ENCODE data around the gene KLHL40.

DNA sequence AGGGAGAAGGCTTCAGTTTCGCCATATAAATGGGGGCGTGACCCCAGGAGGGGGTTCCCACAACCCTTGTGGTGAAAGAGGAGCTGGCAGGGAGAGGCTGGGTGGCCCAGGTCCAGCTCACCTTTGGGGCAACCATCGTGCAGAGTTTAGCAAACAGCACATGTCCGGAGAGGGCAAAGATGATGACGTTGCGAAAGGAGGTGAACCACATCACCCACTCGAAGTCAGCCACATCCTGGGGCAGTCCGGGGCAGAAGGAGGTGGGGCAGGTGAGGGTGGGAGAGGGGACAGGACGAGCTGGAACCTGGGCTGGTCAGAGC lies 13.5 kb downstream of the KLHL40 start:
- TF ChIP-seq EZH2 (IDR thresholded peaks at IDR 0.05; ENCODE audit: borderline replicate concordance, low read depth, low read length) (no peak), EGR1 (conservative IDR thresholded peaks at IDR 0.05) (no peak), RBM34 (IDR thresholded peaks at IDR 0.05; ENCODE audit: borderline replicate concordance, insufficient read depth, low read length) (no peak), CTCF (IDR thresholded peaks at IDR 0.05 in 2 of 3, conservative IDR thresholded peaks at IDR 0.05 in 1 of 3; ENCODE audit: insufficient read depth in 2 of 3, low read depth in 1 of 3, low read length in 3 of 3) (no peak), PBX2 (CRISPR knock-in tag; IDR thresholded peaks at IDR 0.05; ENCODE audit: low read depth) (no peak), PBX2 (tag; conservative IDR thresholded peaks at IDR 0.05; ENCODE audit: low read depth) (no peak), SMC3 (conservative IDR thresholded peaks at IDR 0.05; ENCODE audit: insufficient read depth, low read depth, low read length) (no peak), ELF1 (tag; IDR thresholded peaks at IDR 0.05) (no peak), TCF7 (IDR thresholded peaks at IDR 0.05; ENCODE audit: borderline replicate concordance) (no peak), ERF (CRISPR knock-in tag; IDR thresholded peaks at IDR 0.05) (no peak)
- TF ChIP-seq, protein P1, sequence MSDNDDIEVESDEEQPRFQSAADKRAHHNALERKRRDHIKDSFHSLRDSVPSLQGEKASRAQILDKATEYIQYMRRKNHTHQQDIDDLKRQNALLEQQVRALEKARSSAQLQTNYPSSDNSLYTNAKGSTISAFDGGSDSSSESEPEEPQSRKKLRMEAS (CRISPR knock-in tag; IDR thresholded peaks at IDR 0.05), result no peak
- TF ChIP-seq, protein P2, sequence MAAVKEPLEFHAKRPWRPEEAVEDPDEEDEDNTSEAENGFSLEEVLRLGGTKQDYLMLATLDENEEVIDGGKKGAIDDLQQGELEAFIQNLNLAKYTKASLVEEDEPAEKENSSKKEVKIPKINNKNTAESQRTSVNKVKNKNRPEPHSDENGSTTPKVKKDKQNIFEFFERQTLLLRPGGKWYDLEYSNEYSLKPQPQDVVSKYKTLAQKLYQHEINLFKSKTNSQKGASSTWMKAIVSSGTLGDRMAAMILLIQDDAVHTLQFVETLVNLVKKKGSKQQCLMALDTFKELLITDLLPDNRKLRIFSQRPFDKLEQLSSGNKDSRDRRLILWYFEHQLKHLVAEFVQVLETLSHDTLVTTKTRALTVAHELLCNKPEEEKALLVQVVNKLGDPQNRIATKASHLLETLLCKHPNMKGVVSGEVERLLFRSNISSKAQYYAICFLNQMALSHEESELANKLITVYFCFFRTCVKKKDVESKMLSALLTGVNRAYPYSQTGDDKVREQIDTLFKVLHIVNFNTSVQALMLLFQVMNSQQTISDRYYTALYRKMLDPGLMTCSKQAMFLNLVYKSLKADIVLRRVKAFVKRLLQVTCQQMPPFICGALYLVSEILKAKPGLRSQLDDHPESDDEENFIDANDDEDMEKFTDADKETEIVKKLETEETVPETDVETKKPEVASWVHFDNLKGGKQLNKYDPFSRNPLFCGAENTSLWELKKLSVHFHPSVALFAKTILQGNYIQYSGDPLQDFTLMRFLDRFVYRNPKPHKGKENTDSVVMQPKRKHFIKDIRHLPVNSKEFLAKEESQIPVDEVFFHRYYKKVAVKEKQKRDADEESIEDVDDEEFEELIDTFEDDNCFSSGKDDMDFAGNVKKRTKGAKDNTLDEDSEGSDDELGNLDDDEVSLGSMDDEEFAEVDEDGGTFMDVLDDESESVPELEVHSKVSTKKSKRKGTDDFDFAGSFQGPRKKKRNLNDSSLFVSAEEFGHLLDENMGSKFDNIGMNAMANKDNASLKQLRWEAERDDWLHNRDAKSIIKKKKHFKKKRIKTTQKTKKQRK (IDR thresholded peaks at IDR 0.05; ENCODE audit: borderline replicate concordance, low read depth, low read length), result no peak
- TF ChIP-seq, protein P3, sequence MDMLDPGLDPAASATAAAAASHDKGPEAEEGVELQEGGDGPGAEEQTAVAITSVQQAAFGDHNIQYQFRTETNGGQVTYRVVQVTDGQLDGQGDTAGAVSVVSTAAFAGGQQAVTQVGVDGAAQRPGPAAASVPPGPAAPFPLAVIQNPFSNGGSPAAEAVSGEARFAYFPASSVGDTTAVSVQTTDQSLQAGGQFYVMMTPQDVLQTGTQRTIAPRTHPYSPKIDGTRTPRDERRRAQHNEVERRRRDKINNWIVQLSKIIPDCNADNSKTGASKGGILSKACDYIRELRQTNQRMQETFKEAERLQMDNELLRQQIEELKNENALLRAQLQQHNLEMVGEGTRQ (CRISPR knock-in tag; IDR thresholded peaks at IDR 0.05), result no peak
